Glutamatergic neuron (in vitro differentiated cells): Measurements from ENCODE around the gene KLHDC8A. TPM values are rescaled to one million over a fixed set of nuclear protein-coding genes. Genes with fewer than 3 reads are reported as not detected.

Experiments used
- DNase-seq: peaks from one replicate; pipeline ENCODE4 v3.0.0; 2022
- H3K27ac Mint-ChIP-seq: one replicate; pipeline ENCODE4 v1.8.0; 2020; ENCODE audit warnings: mild to moderate bottlenecking, mixed read lengths, inconsistent platforms; ENCODE audit not compliant: unreplicated experiment
- H3K27me3 Mint-ChIP-seq: one replicate; pipeline ENCODE4 v1.8.0; 2020; ENCODE audit warnings: mild to moderate bottlenecking, moderate library complexity, mixed read lengths, inconsistent platforms; ENCODE audit not compliant: unreplicated experiment
- H3K36me3 Mint-ChIP-seq: one replicate; pipeline ENCODE4 v1.8.0; 2020; ENCODE audit warnings: mild to moderate bottlenecking, mixed read lengths, inconsistent platforms; ENCODE audit not compliant: unreplicated experiment
- H3K4me1 Mint-ChIP-seq: one replicate; pipeline ENCODE4 v1.8.0; 2020; ENCODE audit warnings: mild to moderate bottlenecking, low read depth, mixed read lengths, inconsistent platforms; ENCODE audit not compliant: unreplicated experiment
- H3K4me3 Mint-ChIP-seq: one replicate; pipeline ENCODE4 v1.8.0; 2020; ENCODE audit warnings: mild to moderate bottlenecking, mixed read lengths, inconsistent platforms; ENCODE audit not compliant: unreplicated experiment
- H3K9me3 Mint-ChIP-seq: one replicate; pipeline ENCODE4 v1.8.0; 2020; ENCODE audit warnings: mild to moderate bottlenecking, moderate library complexity, mixed read lengths, inconsistent platforms; ENCODE audit not compliant: unreplicated experiment
- total RNA-seq: library from RNA; stranded (reverse); fragmentation: NEBNext Ultra II Directional; extraction: Animal tissue kit (Norgen Biotek cat#: 25700); gene quantifications from one replicate; pipeline ENCODE4 v1.2.1, GENCODE V29; 2021; ENCODE audit not compliant: unreplicated experiment
- TF ChIP-seq, protein P1 (sequence below): fragments of 200-600 bp; sonication (generic); IDR thresholded peaks from one replicate; pipeline ENCODE4 v1.5.0; 2021; ENCODE audit not compliant: partially characterized antibody, unreplicated experiment

The KLHDC8A gene
- total RNA-seq, 1 donor from 2014 or later: 125 TPM

DNA sequence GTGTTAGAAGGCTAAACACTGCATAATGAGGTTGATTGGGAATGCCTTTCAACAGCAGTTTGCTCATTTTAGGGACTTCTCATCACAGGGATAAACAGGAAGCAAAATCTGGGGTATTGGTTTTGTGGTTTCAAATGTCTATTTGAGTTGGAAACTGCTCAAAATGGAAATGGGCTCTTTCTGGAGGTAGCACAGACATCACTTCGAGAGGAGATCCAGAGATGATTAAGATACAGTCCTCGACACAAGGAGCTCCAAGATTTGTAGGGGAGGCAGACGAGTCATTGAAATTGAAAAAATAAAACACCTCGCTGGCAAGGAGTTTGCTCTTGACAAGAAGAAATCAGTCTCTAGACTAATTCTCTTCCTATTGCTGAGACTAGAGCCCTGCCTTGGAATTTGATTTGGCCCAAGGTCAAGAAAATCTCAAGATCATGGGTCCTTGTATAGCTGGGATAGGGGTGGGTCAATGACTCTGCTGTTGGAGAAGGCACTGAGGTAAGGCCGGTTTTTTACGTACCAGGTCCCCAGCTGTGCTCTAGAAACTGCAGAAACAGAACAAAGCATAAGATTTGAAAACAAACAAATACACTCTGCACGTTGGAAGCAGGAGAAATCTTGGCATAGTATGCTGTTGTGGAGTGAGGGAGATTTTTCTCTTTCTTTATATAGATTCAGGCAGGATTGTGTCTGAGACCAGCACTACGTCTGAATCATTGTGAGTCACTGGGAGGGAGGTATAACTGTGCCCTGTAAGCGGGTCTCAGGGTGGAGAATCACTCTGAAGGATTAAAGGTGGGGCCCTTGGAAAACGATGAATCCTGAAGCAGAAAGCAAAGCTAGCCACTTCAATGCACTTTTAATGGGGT, 17.7 kb upstream of the KLHDC8A start:
- H3K36me3 Mint-ChIP-seq: no peaks in the 10 kb centered on the region

DNA sequence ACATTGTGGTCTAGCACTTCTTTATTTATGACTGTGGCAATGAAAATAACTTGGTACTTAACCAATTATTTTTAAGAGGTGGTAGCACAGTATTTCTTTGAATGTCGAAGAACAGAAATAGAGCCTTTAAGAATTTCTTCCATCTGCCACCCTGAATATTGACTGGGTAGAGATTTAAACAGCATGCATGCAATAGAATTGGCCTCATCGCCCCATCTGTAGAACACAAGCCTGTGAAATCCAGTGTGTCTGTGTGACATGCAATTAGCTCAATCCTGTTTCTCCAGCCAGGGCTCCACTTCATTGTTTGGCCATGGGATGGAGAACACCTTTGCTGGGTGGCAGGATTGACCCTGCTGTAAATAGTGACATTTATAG, 17.1 kb upstream of the KLHDC8A start:
- TF ChIP-seq, protein P1, sequence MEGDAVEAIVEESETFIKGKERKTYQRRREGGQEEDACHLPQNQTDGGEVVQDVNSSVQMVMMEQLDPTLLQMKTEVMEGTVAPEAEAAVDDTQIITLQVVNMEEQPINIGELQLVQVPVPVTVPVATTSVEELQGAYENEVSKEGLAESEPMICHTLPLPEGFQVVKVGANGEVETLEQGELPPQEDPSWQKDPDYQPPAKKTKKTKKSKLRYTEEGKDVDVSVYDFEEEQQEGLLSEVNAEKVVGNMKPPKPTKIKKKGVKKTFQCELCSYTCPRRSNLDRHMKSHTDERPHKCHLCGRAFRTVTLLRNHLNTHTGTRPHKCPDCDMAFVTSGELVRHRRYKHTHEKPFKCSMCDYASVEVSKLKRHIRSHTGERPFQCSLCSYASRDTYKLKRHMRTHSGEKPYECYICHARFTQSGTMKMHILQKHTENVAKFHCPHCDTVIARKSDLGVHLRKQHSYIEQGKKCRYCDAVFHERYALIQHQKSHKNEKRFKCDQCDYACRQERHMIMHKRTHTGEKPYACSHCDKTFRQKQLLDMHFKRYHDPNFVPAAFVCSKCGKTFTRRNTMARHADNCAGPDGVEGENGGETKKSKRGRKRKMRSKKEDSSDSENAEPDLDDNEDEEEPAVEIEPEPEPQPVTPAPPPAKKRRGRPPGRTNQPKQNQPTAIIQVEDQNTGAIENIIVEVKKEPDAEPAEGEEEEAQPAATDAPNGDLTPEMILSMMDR: no peak
- H3K4me1 Mint-ChIP-seq: peaks cover 40% of the 10 kb centered on the region
- no peaks in the 10 kb centered on the region for H3K36me3 Mint-ChIP-seq
- H3K4me3 Mint-ChIP-seq: no peak overlapping the region
- H3K27ac Mint-ChIP-seq: no peak overlapping the region
- peaks cover 5% of the 10 kb centered on the region for H3K27me3 Mint-ChIP-seq
- H3K9me3 Mint-ChIP-seq: peaks cover 9% of the 10 kb centered on the region
- DNase-seq: no peak

More for the DNA sequence above, 17.7 kb upstream of the KLHDC8A start:
- H3K9me3 Mint-ChIP-seq: peaks cover 9% of the 10 kb centered on the region
- peak overlapping the region; percentile 31 for H3K4me3 Mint-ChIP-seq
- TF ChIP-seq, protein P1: no peak
- H3K27me3 Mint-ChIP-seq: peaks cover 7% of the 10 kb centered on the region
- H3K27ac Mint-ChIP-seq: no peak overlapping the region
- H3K4me1 Mint-ChIP-seq: peaks cover 44% of the 10 kb centered on the region
- DNase-seq: no peak

DNA sequence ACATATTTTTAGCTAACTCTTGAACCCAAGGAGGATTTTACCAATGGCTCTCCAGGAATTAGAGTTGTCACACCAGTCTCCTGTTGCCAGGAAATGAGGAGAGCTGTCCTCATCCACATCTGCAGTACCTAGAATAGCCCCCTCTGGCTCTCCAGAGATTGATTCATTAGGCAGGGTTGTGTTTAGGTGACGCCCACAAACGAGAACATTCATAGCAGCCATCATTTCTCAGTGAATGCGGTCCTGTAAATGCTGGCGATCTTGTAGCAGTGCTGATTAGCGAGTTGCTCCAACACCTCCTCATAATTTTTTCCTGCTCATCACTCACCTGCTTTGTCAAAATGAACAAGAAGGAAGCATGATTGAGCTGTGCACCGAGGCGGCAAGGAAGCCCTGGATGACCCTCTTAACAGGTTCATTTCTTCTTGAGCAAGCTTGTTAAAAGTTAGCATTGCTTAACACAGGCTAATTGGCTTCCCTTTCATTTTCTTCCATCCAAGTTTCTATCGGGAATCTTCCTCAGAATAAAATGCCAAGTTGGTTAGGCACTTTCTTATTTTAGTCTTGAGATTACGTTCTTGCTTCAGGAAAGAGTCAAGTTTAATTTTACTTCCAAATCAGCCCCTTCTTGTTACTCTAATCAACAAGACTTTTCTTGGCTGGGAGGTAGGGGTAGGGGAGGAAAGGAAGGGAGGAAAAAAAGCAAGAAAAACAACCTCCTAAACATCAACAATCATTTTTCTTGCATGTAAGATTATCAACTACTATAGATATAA, 16.5 kb upstream of the KLHDC8A start:
- no peaks in the 10 kb centered on the region for H3K36me3 Mint-ChIP-seq
- H3K9me3 Mint-ChIP-seq: peaks cover 9% of the 10 kb centered on the region
- H3K27ac Mint-ChIP-seq: no peak overlapping the region
- H3K4me1 Mint-ChIP-seq: peaks cover 40% of the 10 kb centered on the region
- no peak overlapping the region for H3K4me3 Mint-ChIP-seq
- DNase-seq: no peak
- H3K27me3 Mint-ChIP-seq: peaks cover 5% of the 10 kb centered on the region
- TF ChIP-seq, protein P1: no peak

DNA sequence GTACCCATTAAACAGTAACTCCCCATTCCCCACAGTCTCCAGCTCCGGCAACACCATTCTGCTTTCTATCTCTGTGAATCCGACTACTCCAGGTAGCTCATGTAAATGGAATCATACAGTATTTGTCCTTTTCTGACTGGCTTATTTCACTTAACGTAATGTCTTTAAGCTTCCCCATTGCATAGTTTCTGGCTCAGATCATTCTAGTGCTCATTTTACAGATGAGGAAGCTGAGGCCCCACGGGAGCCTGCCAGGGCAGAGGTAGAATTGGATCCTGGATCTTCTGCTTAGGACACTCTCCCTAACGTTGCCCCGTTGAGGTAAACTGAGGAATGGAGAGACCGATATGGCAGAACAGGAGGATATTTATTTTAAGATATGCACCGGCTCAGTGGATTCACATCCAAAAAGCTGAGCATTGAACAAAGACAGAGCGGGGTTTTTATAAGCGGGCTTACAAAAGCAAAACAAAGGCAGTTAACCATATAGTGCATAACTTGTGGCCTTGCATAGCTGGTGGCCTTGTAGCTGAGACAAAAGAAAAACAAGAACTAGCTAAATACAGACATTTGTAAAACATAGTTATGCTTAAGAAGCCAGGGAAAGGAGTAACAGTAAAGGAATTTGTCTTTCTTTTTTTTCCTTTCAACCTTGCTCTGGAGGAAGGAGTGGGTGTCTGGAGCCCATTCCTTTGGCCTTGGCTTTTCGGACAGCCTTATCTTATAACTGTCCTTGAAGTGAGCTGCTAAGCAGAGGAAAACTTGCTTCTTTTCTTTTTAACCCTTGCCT, 15.3 kb upstream of the KLHDC8A start:
- peaks cover 5% of the 10 kb centered on the region for H3K27me3 Mint-ChIP-seq
- no peak overlapping the region for H3K4me3 Mint-ChIP-seq
- TF ChIP-seq, protein P1: no peak
- peaks cover 40% of the 10 kb centered on the region for H3K4me1 Mint-ChIP-seq
- DNase-seq: no peak
- H3K27ac Mint-ChIP-seq: no peak overlapping the region
- H3K9me3 Mint-ChIP-seq: peaks cover 7% of the 10 kb centered on the region
- no peaks in the 10 kb centered on the region for H3K36me3 Mint-ChIP-seq
